ENCODE results near the gene SHISAL1. TPM values are rescaled to one million over a fixed set of nuclear protein-coding genes. Genes with fewer than 3 reads are reported as not detected.

The SHISAL1 gene
- total RNA-seq, 4 donors from 2014 or later: 6.6 to 20.4 (median 12.4) TPM

DNA sequence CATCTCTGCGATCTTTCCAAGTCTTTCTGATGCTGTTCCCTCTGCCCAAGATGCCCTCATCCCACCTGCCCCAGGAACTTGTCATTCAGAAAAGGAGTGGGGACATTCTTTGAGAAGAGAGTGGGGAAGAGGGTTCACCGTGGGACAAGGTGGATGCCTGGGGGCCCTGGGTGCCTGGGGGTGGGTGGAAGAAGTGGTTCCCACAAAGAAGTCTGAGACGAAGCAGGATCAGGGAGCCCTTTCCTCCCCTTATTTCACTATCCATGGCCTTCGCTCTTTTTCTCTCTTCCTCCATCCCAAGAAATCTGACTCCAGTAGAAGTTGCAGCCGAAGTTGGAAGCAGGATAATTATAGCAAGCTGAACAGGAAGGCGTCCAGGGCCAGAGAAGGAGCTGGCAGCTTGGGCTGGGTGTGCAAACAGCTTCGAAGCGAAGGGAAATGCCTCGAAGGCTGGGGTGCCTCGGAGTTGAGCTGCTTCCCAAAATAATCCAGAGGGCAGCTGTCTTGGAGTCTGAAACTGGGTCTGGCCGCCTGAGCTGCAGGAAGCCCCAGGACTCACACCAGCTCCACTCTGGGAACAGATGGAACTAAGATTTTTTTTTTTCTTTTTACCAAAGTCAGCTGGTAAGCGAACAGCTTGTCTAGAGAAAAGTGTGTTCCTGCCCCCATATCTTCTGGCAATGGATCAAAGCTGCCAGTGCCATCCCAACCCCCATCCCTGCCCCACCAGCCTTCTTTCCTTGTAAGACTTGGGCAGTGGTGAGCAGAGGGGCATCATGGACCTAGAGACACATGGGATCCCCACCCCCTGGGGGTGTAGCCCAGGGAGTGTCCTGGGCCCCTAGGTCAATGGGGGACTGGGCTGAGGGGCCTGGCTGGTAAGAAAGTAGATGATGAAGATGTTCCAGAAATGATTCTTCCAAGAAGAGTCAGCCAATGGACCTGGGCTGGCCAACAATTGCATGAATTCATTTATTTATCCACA, 100.5 kb downstream of the SHISAL1 start:
- no peak for DNase-seq (ENCODE audit: extremely low spot score)

GRCh38 chr22:44211256-44211945, 101.3 kb downstream of the SHISAL1 start:
- Histone ChIP-seq H3K36me3 (no peaks in the 10 kb centered on the region), H3K27ac (replicated peaks in 1 of 4) (peak overlapping the region in 1 of 4 donors; percentile 28), H3K27me3 (no peaks in the 10 kb centered on the region), H3K4me3 (no peak overlapping the region), H3K4me1 (peaks cover 9 to 15% (median 13%) of the 10 kb centered on the region in 4 donors), H3K9me3 (peaks cover 0 to 11% (median 9%) of the 10 kb centered on the region in 4 donors)
- WGBS: 72% methylated on average over 6 of the region's 6 CpGs
- TF ChIP-seq POLR2AphosphoS5 (IDR thresholded peaks at IDR 0.05): no peak
- no peak for TF ChIP-seq EP300 (IDR thresholded peaks at IDR 0.05)
- TF ChIP-seq POLR2A (IDR thresholded peaks at IDR 0.05; ENCODE audit: low read depth): no peak
- no peak for TF ChIP-seq CTCF (IDR thresholded peaks at IDR 0.05)
- intact Hi-C loops (cut with DNase I): no loop called here
- no peak for DNase-seq (ENCODE audit: extremely low spot score)

More for the DNA sequence above, 100.5 kb downstream of the SHISAL1 start:
- Histone ChIP-seq H3K9me3 (peaks cover 0 to 11% (median 9%) of the 10 kb centered on the region in 4 donors), H3K27me3 (no peaks in the 10 kb centered on the region), H3K4me3 (no peak overlapping the region), H3K36me3 (no peaks in the 10 kb centered on the region), H3K4me1 (peaks cover 9 to 15% (median 13%) of the 10 kb centered on the region in 4 donors), H3K27ac (replicated peaks in 1 of 4) (peak overlapping the region in 1 of 4 donors; percentile 28)
- TF ChIP-seq CTCF (IDR thresholded peaks at IDR 0.05) (no peak), POLR2A (IDR thresholded peaks at IDR 0.05; ENCODE audit: low read depth) (no peak), EP300 (IDR thresholded peaks at IDR 0.05) (no peak), POLR2AphosphoS5 (IDR thresholded peaks at IDR 0.05) (no peak)
- intact Hi-C loops (cut with DNase I): no loop called here
- WGBS: 33% methylated on average over 12 of the region's 12 CpGs

- WGBS: 81% methylated on average over 4 of the region's 4 CpGs
- DNase-seq (ENCODE audit: extremely low spot score): no peak
- H3K27ac ChIP-seq (replicated peaks in 1 of 4): no peak overlapping the region
Measured at GRCh38 chr22:44210722-44211121, 102.0 kb downstream of the SHISAL1 start.

DNA sequence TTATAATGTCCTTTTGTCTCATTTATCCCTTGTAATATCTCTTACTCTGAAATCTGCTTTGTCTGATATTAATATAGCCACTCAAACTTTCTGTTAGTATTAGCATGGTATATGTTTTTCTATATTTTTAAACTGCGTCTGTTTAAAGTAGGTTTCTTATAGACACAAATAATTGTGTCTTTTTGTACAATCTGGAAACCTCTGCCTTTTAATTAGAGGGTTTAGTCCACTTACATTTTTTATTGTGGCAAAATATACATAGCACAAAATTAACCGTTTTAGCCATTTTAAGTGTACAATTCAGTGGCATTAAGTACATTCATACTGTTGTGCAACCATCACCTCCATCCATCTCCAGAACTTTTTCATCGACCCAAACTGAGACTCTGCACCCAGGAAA, 103.4 kb downstream of the SHISAL1 start:
- Histone ChIP-seq H3K4me1 (peaks cover 9 to 15% (median 13%) of the 10 kb centered on the region in 4 donors), H3K4me3 (no peak overlapping the region), H3K27me3 (peaks cover 0 to 14% (median 0%) of the 10 kb centered on the region in 4 donors), H3K9me3 (peaks cover 0 to 11% (median 9%) of the 10 kb centered on the region in 4 donors), H3K27ac (replicated peaks in 1 of 4) (no peak overlapping the region), H3K36me3 (no peaks in the 10 kb centered on the region)
- no peak for DNase-seq (ENCODE audit: extremely low spot score)
- intact Hi-C loops (cut with DNase I): no loop called here
- TF ChIP-seq CTCF (IDR thresholded peaks at IDR 0.05): no peak
- no peak for TF ChIP-seq EP300 (IDR thresholded peaks at IDR 0.05)
- no peak for TF ChIP-seq POLR2A (IDR thresholded peaks at IDR 0.05; ENCODE audit: low read depth)
- TF ChIP-seq POLR2AphosphoS5 (IDR thresholded peaks at IDR 0.05): no peak
- WGBS: 88% methylated on average over 3 of the region's 3 CpGs

More at GRCh38 chr22:44210722-44211121, 102.0 kb downstream of the SHISAL1 start:
- Histone ChIP-seq H3K27me3 (peaks cover 0 to under 1% (median 0%) of the 10 kb centered on the region in 4 donors), H3K9me3 (peaks cover 0 to 11% (median 9%) of the 10 kb centered on the region in 4 donors), H3K36me3 (no peaks in the 10 kb centered on the region), H3K4me3 (no peak overlapping the region), H3K4me1 (peaks cover 9 to 15% (median 13%) of the 10 kb centered on the region in 4 donors)
- no peak for TF ChIP-seq CTCF (IDR thresholded peaks at IDR 0.05)
- no peak for TF ChIP-seq POLR2A (IDR thresholded peaks at IDR 0.05; ENCODE audit: low read depth)
- TF ChIP-seq POLR2AphosphoS5 (IDR thresholded peaks at IDR 0.05): no peak
- no peak for TF ChIP-seq EP300 (IDR thresholded peaks at IDR 0.05)
- intact Hi-C loops (cut with DNase I): no loop called here
